Neural progenitor cell (in vitro differentiated cells): ENCODE results near the gene CCT7.

Experiments used
- CTCF ChIP-seq: fragments of 200-600 bp; sonication (generic); IDR thresholded peaks from 2 replicates; pipeline ENCODE4 v1.5.1; 2017; ENCODE audit warnings: antibody characterized with exemption, mild to moderate bottlenecking
- EZH2 ChIP-seq: fragments of 200-600 bp; sonication (generic); IDR thresholded peaks from 2 replicates; pipeline ENCODE4 v1.6.1; 2017; ENCODE audit warnings: antibody characterized with exemption, mild to moderate bottlenecking, moderate library complexity

- TF ChIP-seq CTCF: no peak
- no peak for TF ChIP-seq EZH2
Measured at GRCh38 chr2:73244580-73244979, 10.5 kb downstream of the CCT7 start.
